Measurements from ENCODE around the gene TRIM62. TPM values are rescaled to one million over a fixed set of nuclear protein-coding genes. Genes with fewer than 3 reads are reported as not detected.
A peak's percentile ranks its signal among the peaks of the same experiment; 100 is the strongest.

Gene TRIM62
- total RNA-seq, 1 donor from 2014 or later: 78.7 TPM

- Mint-ChIP-seq H3K27ac (ENCODE audit: unreplicated experiment) (peak overlapping the region; percentile 78), H3K4me1 (ENCODE audit: unreplicated experiment) (peaks cover 52% of the 10 kb centered on the region), H3K4me3 (ENCODE audit: unreplicated experiment) (peak overlapping the region; percentile 99), H3K27me3 (ENCODE audit: unreplicated experiment) (no peaks in the 10 kb centered on the region), H3K9me3 (ENCODE audit: unreplicated experiment) (no peaks in the 10 kb centered on the region), H3K36me3 (ENCODE audit: unreplicated experiment) (peaks cover 15% of the 10 kb centered on the region)
- DNase-seq (ENCODE audit: extremely low spot score, unreplicated experiment): peak; percentile 87
- TF ChIP-seq CTCF (IDR thresholded peaks at IDR 0.05): no peak
Measured at GRCh38 chr1:33180911-33181890, 642 bp downstream of the TRIM62 start.

- Mint-ChIP-seq H3K9me3 (ENCODE audit: unreplicated experiment) (no peaks in the 10 kb centered on the region), H3K36me3 (ENCODE audit: unreplicated experiment) (peaks cover 21% of the 10 kb centered on the region), H3K27ac (ENCODE audit: unreplicated experiment) (peak overlapping the region; percentile 74), H3K4me1 (ENCODE audit: unreplicated experiment) (peaks cover 61% of the 10 kb centered on the region), H3K4me3 (ENCODE audit: unreplicated experiment) (peak overlapping the region; percentile 99), H3K27me3 (ENCODE audit: unreplicated experiment) (no peaks in the 10 kb centered on the region)
- TF ChIP-seq CTCF (IDR thresholded peaks at IDR 0.05): no peak
- peak; percentile 90 for DNase-seq (ENCODE audit: extremely low spot score, unreplicated experiment)
Measured at GRCh38 chr1:33180226-33180910, 1.5 kb downstream of the TRIM62 start.

GRCh38 chr1:33178836-33179439, 2.9 kb downstream of the TRIM62 start:
- Mint-ChIP-seq H3K9me3 (ENCODE audit: unreplicated experiment) (no peaks in the 10 kb centered on the region), H3K27me3 (ENCODE audit: unreplicated experiment) (no peaks in the 10 kb centered on the region), H3K27ac (ENCODE audit: unreplicated experiment) (peak overlapping the region; percentile 15), H3K36me3 (ENCODE audit: unreplicated experiment) (peaks cover 24% of the 10 kb centered on the region), H3K4me3 (ENCODE audit: unreplicated experiment) (peak overlapping the region; percentile 67), H3K4me1 (ENCODE audit: unreplicated experiment) (peaks cover 64% of the 10 kb centered on the region)
- no peak for TF ChIP-seq CTCF (IDR thresholded peaks at IDR 0.05)
- peak; percentile 53 for DNase-seq (ENCODE audit: extremely low spot score, unreplicated experiment)

GRCh38 chr1:33177996-33178540, 3.8 kb downstream of the TRIM62 start:
- no peak for TF ChIP-seq CTCF (IDR thresholded peaks at IDR 0.05)
- Mint-ChIP-seq H3K27me3 (ENCODE audit: unreplicated experiment) (no peaks in the 10 kb centered on the region), H3K4me1 (ENCODE audit: unreplicated experiment) (peaks cover 69% of the 10 kb centered on the region), H3K4me3 (ENCODE audit: unreplicated experiment) (peak overlapping the region; percentile 67), H3K36me3 (ENCODE audit: unreplicated experiment) (peaks cover 29% of the 10 kb centered on the region), H3K27ac (ENCODE audit: unreplicated experiment) (peak overlapping the region; percentile 56), H3K9me3 (ENCODE audit: unreplicated experiment) (no peaks in the 10 kb centered on the region)
- peak; percentile 62 for DNase-seq (ENCODE audit: extremely low spot score, unreplicated experiment)
